Stimulated activated CD4-positive, alpha-beta T cell treated with anti-CD3 and anti-CD28 coated beads, Interleukin-12 subunit alpha, Interleukin-12 subunit beta, amount 100 ng/mL, for 4 hours (primary cell): ENCODE measurements around the gene MSI2.

Experiments
- DNase-seq: peaks from one replicate; pipeline ENCODE4 v3.0.0-alpha.2; 2020

MSI2 gene

DNA sequence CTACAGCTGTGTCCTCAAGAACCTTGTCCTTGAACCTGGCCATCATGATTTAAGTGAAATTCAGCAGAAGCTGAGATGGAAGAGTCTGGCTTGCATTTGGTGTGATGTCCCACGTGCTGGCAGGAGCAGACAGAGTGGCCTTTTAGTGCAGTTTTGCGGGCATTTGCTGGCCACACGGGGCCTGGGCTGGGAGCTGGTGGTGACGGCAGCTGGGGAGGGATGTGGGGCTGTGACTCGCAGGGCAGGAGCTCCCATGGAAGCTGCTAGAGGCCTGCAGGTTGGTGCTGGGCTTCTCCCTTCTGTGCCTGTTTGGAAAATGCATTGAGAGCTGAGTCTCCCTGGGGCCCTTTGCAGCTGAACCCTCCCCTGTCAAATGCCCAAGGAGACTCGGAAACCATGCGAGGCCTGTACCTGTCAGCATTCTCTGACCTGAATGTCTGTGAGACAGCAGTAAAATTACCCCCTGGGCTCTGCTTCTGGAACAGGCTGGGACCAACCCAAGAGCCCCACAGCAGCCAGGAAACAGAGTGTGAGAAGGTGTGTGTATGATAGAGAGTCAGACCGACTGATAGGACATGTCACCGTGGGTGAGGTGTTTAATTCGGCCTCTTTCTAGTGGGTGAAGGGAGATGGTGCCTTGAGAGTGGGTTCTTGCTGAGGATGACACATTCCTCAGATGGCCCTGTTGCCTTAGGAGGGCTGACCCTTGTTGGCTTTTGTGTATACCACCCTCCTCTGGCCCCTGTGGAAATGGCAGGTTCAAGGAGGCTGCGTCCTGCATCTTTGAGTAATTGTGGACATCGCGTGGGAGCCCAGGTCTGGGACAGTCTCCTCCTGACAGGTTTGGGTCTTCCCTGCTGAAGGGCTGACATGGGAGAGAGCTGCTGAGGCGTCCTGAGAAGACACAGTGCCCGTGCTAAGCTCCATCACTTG, 145.5 kb downstream of the MSI2 start:
- no peak for DNase-seq

- DNase-seq: no peak
Observed at GRCh38 chr17:57402681-57403180, 146.4 kb downstream of the MSI2 start.

DNA sequence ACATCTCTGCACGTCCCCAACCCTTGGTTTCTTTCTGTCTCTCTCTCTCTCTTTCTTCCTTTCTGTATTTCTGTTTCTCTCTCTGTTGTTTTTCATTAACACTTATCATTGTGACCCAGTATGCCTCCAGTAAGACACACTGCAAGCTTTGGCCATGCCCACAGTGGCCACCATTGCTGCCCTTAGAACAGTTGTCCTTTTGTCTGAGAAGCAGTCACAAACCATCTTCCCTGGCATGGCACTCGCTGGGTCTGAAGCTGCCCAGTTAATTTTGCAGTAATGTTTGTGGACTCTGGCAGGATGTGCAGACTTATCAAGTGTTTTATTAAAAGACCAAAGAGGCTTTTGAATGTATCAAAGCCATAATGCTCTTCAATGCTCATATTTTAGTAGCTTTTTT, 146.9 kb downstream of the MSI2 start:
- no peak for DNase-seq

- DNase-seq: no peak
Observed at GRCh38 chr17:57404073-57404472, 147.8 kb downstream of the MSI2 start.

DNA sequence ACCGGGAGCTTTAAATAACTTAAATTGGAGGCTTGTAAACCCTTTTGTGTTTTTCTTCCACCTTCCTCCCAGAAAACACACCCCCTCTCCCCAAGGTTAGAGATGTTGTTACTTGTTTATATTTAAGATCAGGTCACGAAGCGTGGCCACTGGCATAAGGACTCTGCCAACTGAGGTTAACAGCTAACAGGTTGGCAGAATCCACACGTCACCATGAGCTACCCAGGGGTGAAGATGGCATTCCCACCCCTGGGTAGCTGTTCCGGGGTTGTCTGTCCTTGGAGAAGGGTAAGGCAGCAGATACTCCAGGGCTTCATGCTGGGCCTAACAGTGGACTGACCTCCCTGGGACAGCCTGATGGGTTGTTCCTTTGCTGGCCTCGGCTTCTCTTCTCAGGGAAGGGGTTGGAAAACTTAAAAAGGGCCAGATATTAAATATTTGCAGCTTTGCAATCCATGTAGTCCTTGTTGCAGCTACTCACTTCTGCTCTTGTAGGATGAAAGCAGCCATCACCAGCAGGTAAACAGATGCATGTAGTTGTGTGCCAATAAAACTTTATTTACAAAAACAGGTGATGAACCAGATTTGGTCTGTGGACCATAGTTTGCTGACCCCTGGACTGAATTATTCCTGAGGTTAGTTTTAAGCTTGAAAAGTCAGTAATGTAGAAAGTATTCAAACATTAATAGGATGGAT, 148.6 kb downstream of the MSI2 start:
- no peak for DNase-seq

DNA sequence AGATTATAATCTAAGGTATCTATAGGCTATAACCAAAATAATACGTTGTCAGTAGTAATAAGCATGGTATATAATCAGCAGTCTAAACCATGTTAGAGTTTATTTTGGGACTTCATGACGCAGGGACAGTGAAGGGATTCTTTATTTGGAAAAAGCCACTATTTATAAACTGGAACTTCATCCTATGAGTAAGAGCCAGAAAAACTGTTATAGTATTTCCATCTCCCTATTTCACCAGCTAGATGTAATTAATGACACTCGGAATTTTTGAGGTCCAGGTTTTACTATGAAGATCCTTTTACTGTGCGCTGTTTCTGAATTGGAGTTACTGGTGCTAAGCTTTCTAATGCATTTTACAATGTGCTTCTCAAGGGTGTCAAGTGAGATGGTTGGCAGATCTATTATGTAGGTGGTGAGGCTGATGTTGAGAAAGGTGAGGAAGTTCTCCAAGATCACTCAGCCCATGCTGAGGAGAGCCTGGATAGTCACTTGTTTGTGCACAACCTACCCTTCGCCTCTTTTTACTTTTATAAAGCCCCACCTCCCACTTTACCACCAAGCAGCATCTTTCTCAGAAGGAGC, 149.3 kb downstream of the MSI2 start:
- DNase-seq: no peak

GRCh38 chr17:57406131-57406980, 150.0 kb downstream of the MSI2 start:
- DNase-seq: no peak

DNA sequence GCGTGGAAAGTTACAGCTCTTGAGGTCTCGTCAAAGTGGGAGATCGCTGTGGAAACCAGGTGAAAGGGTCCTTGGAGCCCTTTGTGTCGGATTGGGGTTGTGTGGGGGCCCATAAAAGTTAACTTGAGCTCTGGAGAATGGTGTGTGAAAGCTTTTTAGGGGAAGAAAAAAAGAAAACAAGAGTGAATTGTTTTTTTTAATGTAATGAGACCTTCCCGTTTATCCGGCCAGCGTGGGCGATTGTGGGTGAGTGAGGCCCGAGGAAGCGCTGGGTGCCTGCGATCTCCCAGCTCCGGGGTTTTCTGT, 150.6 kb downstream of the MSI2 start:
- DNase-seq: no peak

DNA sequence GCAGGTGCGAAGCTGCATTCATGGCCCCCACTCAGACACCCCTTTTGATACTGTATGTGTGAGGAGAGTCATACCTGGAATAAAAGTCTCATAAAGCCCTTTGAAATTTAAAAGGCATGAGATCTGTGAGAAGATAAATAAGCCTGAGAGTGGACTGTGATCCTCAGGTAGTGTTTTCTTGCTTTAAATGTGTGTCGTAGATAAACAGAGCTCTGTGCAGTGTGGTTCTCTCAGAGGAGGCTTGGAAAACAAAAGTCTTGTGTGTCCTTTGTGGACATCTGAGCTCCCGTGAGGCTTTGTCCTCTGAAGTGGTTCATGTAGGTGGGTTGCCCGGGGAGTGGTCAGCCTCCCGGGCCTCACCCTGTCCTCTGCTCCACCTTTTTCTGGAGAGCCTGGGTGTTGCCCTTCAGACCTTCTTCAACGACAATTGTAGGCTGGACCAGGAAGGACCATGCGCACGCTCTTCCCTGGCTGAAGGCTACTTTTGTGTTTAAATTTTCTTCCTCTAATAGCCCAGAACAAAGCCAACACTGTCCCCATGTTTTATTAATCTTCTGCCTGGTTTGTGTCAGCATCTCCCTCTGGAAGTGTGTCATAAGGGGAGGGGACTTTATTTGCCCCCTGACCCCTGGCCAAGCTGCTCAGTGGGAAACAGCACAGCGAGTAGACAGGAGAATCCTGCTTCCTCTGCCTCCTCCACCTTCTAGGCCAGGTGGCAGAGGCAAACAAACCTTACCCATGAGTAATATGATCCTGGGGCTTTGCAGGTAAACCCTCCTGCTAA, 151.2 kb downstream of the MSI2 start:
- no peak for DNase-seq

GRCh38 chr17:57408071-57408811, 151.9 kb downstream of the MSI2 start:
- no peak for DNase-seq

- DNase-seq: no peak
Observed at GRCh38 chr17:57410169-57410568, 153.8 kb downstream of the MSI2 start.

GRCh38 chr17:57412520-57413096, 156.3 kb downstream of the MSI2 start:
- DNase-seq: no peak

DNA sequence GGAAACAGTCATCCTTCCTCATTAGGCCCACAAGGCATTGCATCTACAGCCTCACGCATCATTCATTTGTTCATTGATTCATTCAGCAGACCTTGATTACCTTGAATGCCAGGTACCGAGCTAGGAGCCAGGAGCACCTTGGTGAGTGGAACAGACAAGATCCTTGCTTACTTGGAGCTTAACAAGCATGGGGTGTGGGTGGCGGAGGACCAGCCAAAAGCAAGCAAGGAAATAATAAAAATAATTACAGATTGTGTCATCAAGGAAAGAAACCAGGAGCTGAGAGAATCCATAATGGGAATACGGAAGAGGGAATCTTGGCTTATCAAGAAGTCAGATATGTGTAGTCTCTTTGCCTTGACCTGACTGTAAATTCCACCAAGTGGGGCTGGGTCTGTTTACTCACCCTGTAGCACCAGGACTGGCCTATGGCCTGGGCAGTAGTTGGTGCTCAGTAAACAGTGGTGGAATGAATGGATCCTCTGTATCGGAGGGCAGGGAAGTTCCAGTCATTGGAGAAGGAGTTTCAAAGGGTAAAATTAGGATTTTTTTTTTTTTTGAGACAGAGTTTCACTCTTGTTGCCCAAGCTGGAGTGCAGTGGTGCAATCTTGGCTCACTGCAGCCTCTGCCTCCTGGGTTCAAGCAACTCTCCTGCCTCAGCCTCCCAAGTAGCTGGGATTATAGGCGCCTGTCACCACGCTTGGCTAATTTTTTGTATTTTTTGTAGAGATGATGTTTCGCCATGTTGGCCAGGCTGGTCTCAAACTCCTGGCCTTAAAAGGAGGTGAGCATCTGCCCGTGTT, 157.7 kb downstream of the MSI2 start:
- no peak for DNase-seq

DNA sequence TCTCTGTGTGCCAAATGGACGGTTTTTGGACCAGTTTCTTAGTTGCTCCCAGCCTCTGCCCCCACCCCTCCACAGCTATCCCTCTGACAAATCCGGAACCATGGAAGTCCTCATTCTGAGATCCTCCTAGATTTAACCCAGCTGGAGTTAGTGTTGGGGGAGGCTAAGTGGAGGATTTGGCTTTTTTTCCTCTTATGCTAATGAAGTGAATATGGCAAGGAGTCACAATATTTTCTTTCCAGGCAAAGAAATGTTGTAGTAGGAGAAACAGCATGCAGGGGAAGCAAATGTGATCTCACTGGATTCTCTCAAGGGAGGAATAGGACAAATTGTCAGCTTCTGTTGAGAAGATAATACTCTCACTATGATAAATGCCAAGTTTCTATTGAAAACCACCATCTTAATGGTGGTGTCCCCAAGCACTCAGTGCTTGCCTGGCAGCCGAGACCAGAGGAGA, 159.5 kb downstream of the MSI2 start:
- DNase-seq: no peak

DNA sequence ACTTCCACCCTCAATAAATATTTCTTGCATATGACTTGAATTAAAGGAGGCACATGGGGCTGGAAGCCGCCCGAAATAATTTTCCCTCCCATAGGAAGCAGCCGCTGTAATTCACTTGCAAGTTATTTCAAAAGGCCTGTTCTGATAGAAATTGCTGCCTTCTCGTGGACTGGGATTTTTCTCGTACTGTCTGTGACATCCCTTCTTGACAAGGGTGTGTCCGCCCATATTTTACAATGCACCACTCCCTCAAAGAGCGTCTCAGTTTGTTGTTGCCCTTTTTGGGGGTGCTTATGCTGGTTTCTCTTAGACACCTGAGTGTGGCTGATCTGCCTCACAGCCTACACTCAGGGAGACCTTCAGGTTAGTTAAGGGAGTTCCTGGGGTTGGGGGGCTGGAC, 160.0 kb downstream of the MSI2 start:
- no peak for DNase-seq

GRCh38 chr17:57417956-57418355, 161.6 kb downstream of the MSI2 start:
- no peak for DNase-seq

- DNase-seq: no peak
Observed at GRCh38 chr17:57418463-57419246, 162.3 kb downstream of the MSI2 start.

DNA sequence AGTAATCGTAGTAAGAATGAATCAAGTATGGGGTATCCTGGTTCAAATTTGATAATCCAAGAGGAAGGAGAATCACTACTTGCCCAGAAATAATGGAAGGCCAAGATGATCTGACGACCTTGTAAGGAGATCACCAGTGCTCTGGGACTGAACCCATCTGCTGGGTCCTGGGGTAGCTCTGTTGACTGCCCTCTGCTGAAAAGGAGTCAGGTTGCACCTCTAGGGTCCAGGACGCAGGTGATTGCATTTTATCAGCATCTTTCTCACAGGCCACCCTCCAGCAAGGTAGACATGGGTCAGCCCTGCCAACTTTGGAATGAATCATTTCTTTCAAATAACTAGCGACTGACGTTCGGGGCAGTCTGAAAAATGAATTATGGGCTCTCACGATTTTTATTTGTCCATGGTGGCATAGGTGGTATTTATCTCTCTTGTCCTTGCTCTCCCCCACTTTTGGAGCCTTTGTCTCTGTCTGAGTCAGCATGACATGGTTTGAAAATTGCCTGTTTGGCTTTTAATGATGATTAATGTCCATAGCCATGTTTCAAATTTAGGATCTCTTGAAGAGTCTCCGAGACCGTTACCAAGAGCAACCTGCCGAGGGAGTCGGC, 163.7 kb downstream of the MSI2 start:
- no peak for DNase-seq
